ENCODE measurements around the gene USP53.

- TF ChIP-seq EZH2 (IDR thresholded peaks at IDR 0.05; ENCODE audit: low read depth, unreplicated experiment) (no peak), POLR2AphosphoS5 (IDR thresholded peaks at IDR 0.05; ENCODE audit: low read depth) (no peak), EZH2phosphoT487 (IDR thresholded peaks at IDR 0.05; ENCODE audit: unreplicated experiment) (no peak)
These were observed 59.0 kb downstream of the USP53 start for GRCh38 chr4:119271361-119272085.

Data from GM23338 (cell line).